Neuronal stem cell (in vitro differentiated cells): ENCODE measurements around the gene APBB1.

Experiments
- DNase-seq: peaks from one replicate; pipeline ENCODE4 v3.0.0-alpha.2; 2013; ENCODE audit warnings: low spot score
- H2AFZ ChIP-seq: one replicate; pipeline ENCODE4 v1.6.1; 2013; ENCODE audit warnings: mild to moderate bottlenecking, low read length, inconsistent platforms
- H2AK5ac ChIP-seq: 2 replicates; pipeline ENCODE4 v1.6.1; 2013; ENCODE audit warnings: low read depth, mild to moderate bottlenecking, inconsistent platforms, low read length, moderate library complexity, mixed read lengths
- H2BK120ac ChIP-seq: 2 replicates; pipeline ENCODE4 v1.6.1; 2013; ENCODE audit warnings: low read depth, mild to moderate bottlenecking, inconsistent platforms, low read length, moderate library complexity, mixed read lengths
- H2BK12ac ChIP-seq: one replicate; pipeline ENCODE4 v1.6.1; 2013; ENCODE audit warnings: low read length, inconsistent platforms
- H2BK15ac ChIP-seq: 2 replicates; pipeline ENCODE4 v1.6.1; 2013; ENCODE audit warnings: mild to moderate bottlenecking, low read length, inconsistent platforms, mixed read lengths
- H2BK5ac ChIP-seq: one replicate; pipeline ENCODE4 v1.6.1; 2013; ENCODE audit warnings: inconsistent platforms, mild to moderate bottlenecking, low read length, moderate library complexity
- H3K14ac ChIP-seq: one replicate; pipeline ENCODE4 v1.6.1; 2013; ENCODE audit warnings: low read length, inconsistent platforms
- H3K18ac ChIP-seq: 2 replicates; pipeline ENCODE4 v1.6.1; 2013; ENCODE audit warnings: low read length, inconsistent platforms
- H3K23ac ChIP-seq: 2 replicates; pipeline ENCODE4 v1.6.1; 2013; ENCODE audit warnings: low read depth, mild to moderate bottlenecking, mixed read lengths, low read length, inconsistent platforms; ENCODE audit not compliant: poor library complexity
- H3K27ac ChIP-seq: replicated peaks from 3 replicates; pipeline ENCODE4 v1.5.1; 2013; ENCODE audit warnings: low read length, inconsistent platforms
- H3K27me3 ChIP-seq, 3 experiments: 2 replicates each; pipeline ENCODE4 v1.6.1; 2013; ENCODE audit warnings: low read length in 3 of 3, mild to moderate bottlenecking in 2 of 3, inconsistent platforms in 1 of 3, low read depth in 1 of 3, mixed read lengths in 1 of 3, moderate library complexity in 1 of 3; ENCODE audit not compliant: control insufficient read depth in 3 of 3, insufficient read depth in 3 of 3
- H3K36me3 ChIP-seq, 2 donors: replicated peaks in 1 of 2; 2 replicates each; pipeline ENCODE4 v1.6.1; 2013; ENCODE audit warnings: low read length in 2 of 2; ENCODE audit not compliant: control insufficient read depth in 2 of 2, insufficient read depth in 2 of 2
- H3K4ac ChIP-seq: 2 replicates; pipeline ENCODE4 v1.6.1; 2013; ENCODE audit warnings: inconsistent platforms, mild to moderate bottlenecking, low read length, moderate library complexity
- H3K4me1 ChIP-seq, 2 donors: 1 replicate in 1 of 2; 2 replicates in 1 of 2; pipeline ENCODE4 v1.6.1; 2013; ENCODE audit warnings: low read length in 2 of 2, low read depth in 1 of 2; ENCODE audit not compliant: control insufficient read depth in 2 of 2, insufficient read depth in 1 of 2
- H3K4me2 ChIP-seq: one replicate; pipeline ENCODE4 v1.6.1; 2013; ENCODE audit warnings: mild to moderate bottlenecking, low read length, inconsistent platforms; ENCODE audit not compliant: insufficient read depth, poor library complexity, severe bottlenecking
- H3K4me3 ChIP-seq, 2 donors: 2 replicates each; pipeline ENCODE4 v1.5.1; 2013; ENCODE audit warnings: low read length in 2 of 2, mild to moderate bottlenecking in 2 of 2, inconsistent platforms in 1 of 2, moderate library complexity in 1 of 2
- H3K79me1 ChIP-seq: one replicate; pipeline ENCODE4 v1.6.1; 2013; ENCODE audit warnings: low read depth, mild to moderate bottlenecking, inconsistent platforms, low read length, moderate library complexity
- H3K9ac ChIP-seq: one replicate; pipeline ENCODE4 v1.6.1; 2013; ENCODE audit warnings: mild to moderate bottlenecking, low read depth, low read length, inconsistent platforms; ENCODE audit not compliant: poor library complexity
- H3K9me3 ChIP-seq, 2 donors: replicated peaks in 1 of 2; 2 replicates each; pipeline versions ENCODE3 to v1.6.1; 2013; ENCODE audit warnings: low read length in 2 of 2, mild to moderate bottlenecking in 2 of 2, inconsistent platforms in 1 of 2, low read depth in 1 of 2, mixed read lengths in 1 of 2, moderate library complexity in 1 of 2; ENCODE audit not compliant: control insufficient read depth in 2 of 2, insufficient read depth in 1 of 2
- H4K8ac ChIP-seq: one replicate; pipeline ENCODE4 v1.6.1; 2013; ENCODE audit warnings: low read depth, mild to moderate bottlenecking, inconsistent platforms, low read length, moderate library complexity
- H4K91ac ChIP-seq: one replicate; pipeline ENCODE4 v1.6.1; 2013; ENCODE audit warnings: low read length, low read depth, mild to moderate bottlenecking, inconsistent platforms; ENCODE audit not compliant: poor library complexity
- WGBS, 2 donors: extraction: QIAGEN DNeasy Blood & Tissue Kit; methylation state at CpG; one replicate each; pipeline ENCODE4 v1.1.7; 2013; ENCODE audit warnings: missing lambda C conversion rate in 2 of 2, mixed read lengths in 1 of 2; ENCODE audit not compliant: insufficient read length in 2 of 2, insufficient replicate concordance in 1 of 2; ENCODE audit errors: extremely low coverage in 2 of 2; 5-methylcytosine and 5-hydroxymethylcytosine counted together

Gene APBB1

DNA sequence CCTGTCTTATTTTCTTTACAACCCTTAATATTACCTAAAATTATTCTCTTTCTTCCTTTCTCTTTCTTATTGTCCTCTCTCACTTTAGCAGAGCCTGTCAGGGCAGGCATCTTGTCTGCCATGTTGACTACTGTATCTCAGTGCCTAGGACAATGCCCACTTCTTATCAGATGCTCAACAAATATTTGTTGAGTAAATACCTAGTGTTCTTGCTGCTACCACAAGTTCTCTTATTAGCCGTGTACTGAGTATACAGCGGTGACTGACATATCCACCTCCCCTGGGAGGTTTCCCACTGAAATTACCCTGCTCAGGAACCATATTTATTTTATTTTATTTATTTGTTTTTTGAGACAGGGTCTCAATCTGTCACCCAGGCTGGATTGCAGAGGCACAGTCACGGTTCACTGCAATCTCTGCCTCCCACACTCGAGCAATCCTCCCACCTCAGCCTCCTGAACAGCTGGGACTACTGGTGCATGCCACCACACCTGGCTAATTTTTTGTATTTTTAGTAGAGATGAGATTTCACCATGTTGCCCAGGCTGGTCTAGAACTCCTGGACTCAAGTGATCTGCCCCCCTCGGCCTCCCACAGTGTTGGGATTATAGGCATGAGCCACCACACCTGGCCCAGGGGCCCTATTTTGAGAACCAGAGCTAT, 15.2 kb upstream of the APBB1 start:
- Histone ChIP-seq H2AFZ (no peak overlapping the region), H3K9me3 (no peaks in the 10 kb centered on the region), H3K27me3 (peaks cover 0 to 11% (median 0%) of the 10 kb centered on the region in 3 experiments), H4K8ac (no peak overlapping the region), H2AK5ac (no peak overlapping the region), H2BK15ac (no peak overlapping the region), H3K4ac (no peak overlapping the region), H3K4me3 (no peak overlapping the region), H3K36me3 (no peaks in the 10 kb centered on the region), H3K18ac (no peak overlapping the region), H3K79me1 (no peaks in the 10 kb centered on the region), H2BK120ac (no peak overlapping the region), H3K27ac (no peak overlapping the region), H2BK12ac (no peak overlapping the region), H3K14ac (no peak overlapping the region), H3K4me1 (peaks cover 2% of the 10 kb centered on the region in 2 donors), H4K91ac (no peak overlapping the region), H3K9ac (no peak overlapping the region), H3K23ac (no peak overlapping the region), H3K4me2 (no peak overlapping the region), H2BK5ac (no peak overlapping the region)
- no CpG with 5 or more reads among the region's 5 CpGs for WGBS, 2 donors
- no peak for DNase-seq

DNA sequence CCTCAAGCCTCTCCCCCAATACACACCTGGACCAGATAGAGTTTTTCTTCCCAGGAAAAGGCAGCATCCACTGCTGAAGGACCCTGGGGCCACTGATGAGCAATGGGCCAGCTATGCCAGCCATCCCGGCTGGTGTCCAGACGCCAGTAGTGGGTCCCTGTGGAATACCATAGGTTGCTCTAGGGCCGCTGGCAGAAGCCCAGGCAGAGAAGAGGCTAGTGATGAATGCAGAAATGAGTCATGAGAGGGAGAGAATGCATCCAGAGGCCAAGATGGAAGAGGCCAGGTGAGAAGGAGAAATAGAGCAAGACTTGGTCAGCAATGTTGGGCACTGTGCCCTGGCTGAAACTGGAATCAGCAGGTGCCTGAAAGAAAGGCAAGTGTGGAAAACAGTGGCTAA, 13.0 kb upstream of the APBB1 start:
- no peaks in the 10 kb centered on the region for H3K9me3 ChIP-seq
- no peak overlapping the region for H2BK5ac ChIP-seq
- H3K9ac ChIP-seq = no peak overlapping the region
- no peak overlapping the region for H3K14ac ChIP-seq
- H3K23ac ChIP-seq = no peak overlapping the region
- H4K8ac ChIP-seq = no peak overlapping the region
- peaks cover 0 to 4% of the 10 kb centered on the region in 2 donors for H3K4me1 ChIP-seq
- H3K4ac ChIP-seq = no peak overlapping the region
- H2BK15ac ChIP-seq = no peak overlapping the region
- H3K27ac ChIP-seq = no peak overlapping the region
- H3K27me3 ChIP-seq = peaks cover 0 to 15% (median 0%) of the 10 kb centered on the region in 3 experiments
- H4K91ac ChIP-seq = no peak overlapping the region
- no peak for DNase-seq
- no peak overlapping the region for H3K18ac ChIP-seq
- WGBS, 2 donors = no CpG with 5 or more reads among the region's 3 CpGs
- H2BK12ac ChIP-seq = no peak overlapping the region
- H3K4me3 ChIP-seq = no peak overlapping the region
- H2AFZ ChIP-seq = no peak overlapping the region
- H3K36me3 ChIP-seq = no peaks in the 10 kb centered on the region
- H3K79me1 ChIP-seq = no peaks in the 10 kb centered on the region
- H3K4me2 ChIP-seq = no peak overlapping the region
- no peak overlapping the region for H2AK5ac ChIP-seq
- H2BK120ac ChIP-seq = peak overlapping the region; percentile 43

DNA sequence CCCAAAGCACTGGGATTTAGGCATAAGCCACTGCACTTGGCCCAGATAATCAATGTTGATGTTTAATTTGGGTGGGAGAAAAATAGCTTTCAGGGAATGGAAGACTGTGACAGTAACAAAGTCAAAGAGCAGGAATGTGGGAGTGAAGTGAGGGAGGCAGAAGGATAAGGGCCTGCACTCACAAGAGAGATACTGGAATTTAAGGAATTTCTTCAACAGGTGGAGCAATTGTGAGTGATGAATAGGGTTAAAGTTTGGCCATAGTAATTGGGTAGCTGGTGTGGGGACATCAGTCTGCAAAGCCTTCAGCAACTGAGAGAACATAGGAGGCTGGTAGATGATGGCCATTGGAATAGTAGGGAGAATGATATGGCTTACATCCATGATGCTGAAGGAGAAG, 8.6 kb upstream of the APBB1 start:
- Histone ChIP-seq H2BK120ac (no peak overlapping the region), H3K18ac (no peak overlapping the region), H3K27me3 (peaks cover 0 to 17% (median 0%) of the 10 kb centered on the region in 3 experiments), H3K79me1 (no peaks in the 10 kb centered on the region), H2BK15ac (no peak overlapping the region), H3K27ac (peak overlapping the region; percentile 50), H2BK12ac (no peak overlapping the region), H3K4me2 (no peak overlapping the region), H3K36me3 (no peaks in the 10 kb centered on the region), H4K8ac (no peak overlapping the region), H2BK5ac (no peak overlapping the region), H3K4ac (no peak overlapping the region), H3K4me3 (no peak overlapping the region), H3K23ac (no peak overlapping the region), H3K9ac (no peak overlapping the region), H4K91ac (no peak overlapping the region), H3K9me3 (no peaks in the 10 kb centered on the region), H2AK5ac (no peak overlapping the region), H3K4me1 (peaks cover 0 to 7% of the 10 kb centered on the region in 2 donors), H3K14ac (no peak overlapping the region), H2AFZ (no peak overlapping the region)
- DNase-seq = no peak

DNA sequence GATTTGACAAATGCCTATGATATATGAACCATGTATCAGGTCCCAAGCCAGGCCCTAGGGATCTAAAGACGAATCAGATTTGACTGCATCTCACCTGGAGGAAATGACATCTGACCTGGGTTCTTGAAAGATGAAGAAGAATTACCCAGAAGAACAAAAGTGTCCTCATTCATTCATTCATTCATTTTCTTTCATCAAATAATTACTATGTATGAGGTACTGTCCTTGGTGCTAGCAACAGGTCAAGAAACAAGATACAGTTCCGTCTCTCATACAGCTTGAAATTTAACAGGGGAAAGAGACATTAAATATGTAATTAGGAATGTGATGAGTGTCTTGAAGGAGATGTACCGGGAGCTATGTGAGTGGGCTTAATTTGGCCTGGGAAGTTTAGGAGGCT, 1.8 kb upstream of the APBB1 start:
- Histone ChIP-seq H3K18ac (no peak overlapping the region), H3K23ac (no peak overlapping the region), H3K4me2 (no peak overlapping the region), H3K4ac (no peak overlapping the region), H3K27me3 (peaks cover 0 to 4% (median 2%) of the 10 kb centered on the region in 3 experiments), H3K4me3 (no peak overlapping the region), H3K4me1 (peaks cover 3 to 7% of the 10 kb centered on the region in 2 donors), H2BK5ac (no peak overlapping the region), H2BK120ac (no peak overlapping the region), H2AFZ (no peak overlapping the region), H3K9ac (no peak overlapping the region), H2AK5ac (no peak overlapping the region), H3K79me1 (peaks cover 6% of the 10 kb centered on the region), H3K36me3 (no peaks in the 10 kb centered on the region), H3K14ac (no peak overlapping the region), H2BK12ac (no peak overlapping the region), H4K91ac (no peak overlapping the region), H4K8ac (no peak overlapping the region), H2BK15ac (no peak overlapping the region), H3K27ac (no peak overlapping the region), H3K9me3 (no peaks in the 10 kb centered on the region)
- WGBS, 2 donors = no CpG with 5 or more reads among the region's 3 CpGs
- no peak for DNase-seq
